Fibroblast of skin of left biceps (primary cell): ENCODE measurements around the gene HCFC1.
A peak's percentile ranks its signal among the peaks of the same experiment; 100 is the strongest.

ENCODE experiments used
- DNase-seq, 2 experiments: peaks; one replicate each; pipeline ENCODE4 v3.0.0-alpha.2; 2013; ENCODE audit warnings: low read depth in 2 of 2

Gene HCFC1

DNA sequence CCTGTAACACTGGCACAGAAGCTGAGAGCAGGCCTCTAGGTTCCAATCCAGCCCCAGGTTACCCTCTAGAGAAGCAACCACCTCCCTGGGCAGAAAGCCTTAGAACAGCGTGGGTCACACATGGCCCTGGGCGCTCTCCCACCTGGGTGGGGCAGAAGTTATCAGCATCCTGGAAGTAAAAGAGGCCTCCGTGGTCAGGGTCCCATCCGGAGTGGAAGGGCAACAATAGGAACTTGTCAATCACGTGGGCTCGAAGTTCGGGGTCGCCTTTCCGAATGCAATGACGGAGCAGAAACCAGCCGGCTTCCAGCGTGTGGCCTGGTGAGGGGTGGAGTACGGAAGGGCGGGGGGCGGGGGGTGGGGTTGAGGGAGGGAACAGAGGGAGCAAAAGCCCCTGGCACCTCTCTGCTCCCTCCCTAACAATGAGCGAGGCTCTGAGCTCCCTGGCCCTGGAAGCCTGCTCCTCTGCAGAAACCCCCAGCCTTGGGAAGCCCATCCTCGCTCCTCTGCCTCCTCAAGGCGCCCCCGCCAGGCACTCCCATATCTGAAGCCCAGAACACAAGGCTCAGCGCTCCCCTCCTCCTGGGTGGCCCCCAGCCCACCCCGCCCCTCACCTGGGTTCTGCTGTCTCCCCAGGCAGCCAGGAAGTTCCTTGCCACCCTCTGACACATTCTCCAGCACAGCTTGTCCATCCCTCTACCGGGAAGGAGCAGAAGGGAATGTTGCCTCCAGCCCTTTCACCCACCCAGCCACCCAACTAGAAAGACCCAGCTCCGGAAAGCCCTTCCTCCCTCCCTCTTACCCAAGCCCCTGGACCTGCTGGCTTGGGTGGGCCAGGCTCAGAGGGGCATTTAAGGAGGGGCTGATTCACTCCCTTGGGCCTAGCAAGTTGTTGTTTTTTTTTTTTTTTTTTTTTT is 30.0 kb downstream of the HCFC1 start:
- no peak for DNase-seq

DNA sequence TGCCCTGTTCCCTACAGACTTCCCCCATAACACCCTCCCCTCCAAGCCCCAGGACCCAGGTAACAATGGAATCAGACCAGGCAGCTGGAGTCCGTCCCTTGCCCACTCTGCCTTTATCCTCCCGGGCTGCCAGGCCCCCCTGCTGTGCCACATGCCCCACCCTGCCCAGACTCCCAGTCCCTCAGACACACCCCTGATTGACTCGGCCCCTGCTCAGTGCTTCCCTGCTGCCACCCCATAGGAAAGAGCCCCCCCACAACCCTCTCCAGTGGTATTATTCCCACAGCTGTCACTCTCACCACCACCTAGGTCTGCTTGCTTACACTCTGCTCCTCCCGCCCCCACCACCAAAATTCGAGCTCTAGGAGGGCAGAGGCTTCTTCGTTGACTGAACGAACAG is 32.0 kb downstream of the HCFC1 start:
- no peak for DNase-seq

- no peak for DNase-seq
These were observed 33.3 kb downstream of the HCFC1 start for GRCh38 chrX:153938226-153938786.

DNA sequence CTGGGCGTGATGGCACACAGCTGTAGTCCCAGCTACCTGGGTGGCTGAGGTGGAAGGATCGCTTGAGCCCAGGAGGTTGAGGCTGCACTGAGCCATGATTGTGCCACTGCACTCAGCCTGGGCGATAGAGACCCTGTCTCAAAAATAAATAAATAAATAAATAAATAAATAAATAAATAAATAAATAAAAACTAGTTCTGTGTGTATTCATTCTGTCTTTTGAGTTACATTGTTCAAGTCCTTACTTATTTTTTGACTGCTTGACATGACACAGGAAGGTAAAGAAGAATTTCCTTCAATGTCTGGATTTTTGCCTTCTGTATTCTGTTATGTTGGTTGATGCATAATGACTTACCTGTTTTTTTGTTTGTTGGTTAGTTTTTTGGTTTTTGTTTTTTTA is 34.6 kb downstream of the HCFC1 start:
- DNase-seq: no peak

- DNase-seq: no peak
These were observed 36.2 kb downstream of the HCFC1 start for GRCh38 chrX:153935326-153935851.

DNA sequence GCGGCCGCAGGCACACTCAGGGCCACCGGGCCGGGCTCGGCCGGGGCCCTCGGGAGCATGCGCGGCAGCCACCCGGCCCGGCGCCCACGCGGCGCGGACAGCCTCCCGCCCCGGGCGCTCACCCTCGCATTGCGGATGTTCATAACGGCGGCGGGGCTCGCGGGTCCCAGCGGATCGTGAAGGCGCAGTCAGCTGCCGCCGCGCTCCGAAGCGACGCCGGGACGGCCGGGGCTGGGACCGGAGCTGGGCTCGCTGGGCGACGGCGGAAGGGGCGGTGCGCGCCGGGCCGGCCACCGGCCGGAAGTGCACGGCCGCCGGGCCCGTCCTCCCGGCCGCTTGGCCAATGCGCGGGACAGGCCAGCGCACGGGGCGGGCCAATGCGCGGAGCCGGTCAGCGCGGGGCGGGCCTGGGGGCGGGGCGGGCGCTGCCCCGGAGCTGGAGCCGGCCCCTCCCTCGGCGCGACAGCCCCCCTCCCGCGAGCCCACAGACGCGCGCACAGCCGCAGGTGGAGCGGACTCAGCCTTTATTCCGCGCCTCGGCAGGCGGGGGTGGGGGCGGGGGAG is 36.8 kb downstream of the HCFC1 start, which contains the start of gene NAA10:
TSS of gene NAA10 (minus strand) at position 276 of the 564 bp plus-strand sequence. CDS start at position 143, 133 bp downstream.
- DNase-seq: peak in 1 of 2 experiments; percentile 27

DNA sequence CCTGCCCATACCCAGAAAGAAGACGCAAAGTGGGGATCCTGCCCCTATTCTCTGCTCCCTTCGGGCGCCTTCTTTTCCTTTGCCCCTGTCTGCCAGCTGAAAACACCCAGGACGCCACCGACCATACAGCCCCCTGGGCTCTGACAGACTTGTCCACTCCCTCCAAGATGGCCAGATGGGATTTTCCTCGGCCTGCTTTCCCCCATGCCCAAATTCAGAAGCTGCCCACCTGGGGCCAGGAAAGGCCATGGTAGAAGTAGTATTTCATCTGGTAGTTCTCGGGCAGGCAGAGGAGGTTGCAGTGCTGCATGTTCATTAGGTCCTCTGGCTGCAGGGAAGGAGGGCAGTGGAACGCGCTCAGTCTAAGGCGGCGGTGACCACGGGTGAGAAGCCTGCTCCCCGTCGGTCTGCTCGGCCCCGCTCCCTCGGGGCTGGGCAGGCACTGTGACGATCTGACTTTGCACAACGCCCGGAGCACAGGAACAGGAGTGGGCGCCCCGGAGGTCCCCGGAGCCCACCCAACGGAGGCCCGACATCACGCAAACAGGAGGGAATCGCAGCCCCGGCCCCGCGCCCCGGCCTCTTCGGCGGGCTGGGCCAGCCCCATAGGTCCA is 37.4 kb downstream of the HCFC1 start:
- DNase-seq: no peak

- no peak for DNase-seq
These were observed 37.9 kb downstream of the HCFC1 start for GRCh38 chrX:153933748-153934147.

DNA sequence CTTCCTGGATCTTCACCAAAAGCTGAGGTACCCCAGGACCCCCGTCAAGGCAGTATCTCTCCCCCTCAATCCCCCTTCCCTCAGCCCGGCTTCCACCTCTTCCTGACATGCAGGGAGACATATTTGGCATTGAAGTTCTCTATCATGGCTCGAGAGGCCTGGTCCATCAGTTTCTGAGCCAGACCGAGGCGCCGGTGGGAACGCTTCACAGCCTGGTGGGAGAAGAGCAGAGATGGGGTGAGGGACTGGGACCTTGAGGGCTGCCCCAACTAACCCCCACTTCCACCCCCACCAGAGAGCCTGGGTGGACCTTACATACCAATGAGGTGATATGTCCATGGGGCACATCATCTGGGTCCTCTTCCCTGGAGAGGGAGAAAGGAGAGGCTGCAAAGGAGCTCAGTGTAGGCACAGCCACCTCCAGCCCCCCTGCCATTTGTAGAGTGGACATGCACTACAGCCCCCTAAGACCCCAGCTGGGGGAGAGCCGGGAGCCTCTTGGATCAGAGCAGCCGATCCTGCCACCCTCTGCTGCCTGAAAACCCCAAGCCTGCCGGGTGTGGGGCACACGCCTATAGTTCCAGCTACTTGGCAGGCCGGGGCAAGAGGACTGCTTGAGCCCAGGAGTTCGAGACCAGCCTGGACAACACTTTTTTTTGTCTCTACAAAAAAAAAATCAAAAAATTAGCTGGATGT is 39.2 kb downstream of the HCFC1 start:
- no peak for DNase-seq

GRCh38 chrX:153931748-153932147 is 39.9 kb downstream of the HCFC1 start:
- DNase-seq: no peak

DNA sequence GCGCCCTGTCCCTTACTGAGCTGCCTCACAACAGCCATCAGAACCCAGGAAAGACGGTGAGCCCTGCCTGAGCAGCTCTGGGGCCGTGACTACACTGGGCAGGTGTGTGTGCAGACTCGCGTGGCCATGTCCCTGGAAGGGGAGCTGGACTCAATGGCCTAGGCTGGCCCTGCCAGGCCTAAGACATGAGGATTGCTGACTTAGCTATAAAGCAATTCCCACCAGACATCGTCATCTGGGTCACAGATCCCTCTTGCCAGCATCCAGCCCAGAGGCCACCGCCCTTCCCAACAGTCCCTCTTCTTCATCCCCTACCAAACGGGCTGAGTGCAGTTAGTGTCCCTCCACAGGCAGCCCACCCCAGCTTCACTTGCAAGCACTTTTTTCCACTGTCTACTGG is 40.5 kb downstream of the HCFC1 start:
- no peak for DNase-seq

DNA sequence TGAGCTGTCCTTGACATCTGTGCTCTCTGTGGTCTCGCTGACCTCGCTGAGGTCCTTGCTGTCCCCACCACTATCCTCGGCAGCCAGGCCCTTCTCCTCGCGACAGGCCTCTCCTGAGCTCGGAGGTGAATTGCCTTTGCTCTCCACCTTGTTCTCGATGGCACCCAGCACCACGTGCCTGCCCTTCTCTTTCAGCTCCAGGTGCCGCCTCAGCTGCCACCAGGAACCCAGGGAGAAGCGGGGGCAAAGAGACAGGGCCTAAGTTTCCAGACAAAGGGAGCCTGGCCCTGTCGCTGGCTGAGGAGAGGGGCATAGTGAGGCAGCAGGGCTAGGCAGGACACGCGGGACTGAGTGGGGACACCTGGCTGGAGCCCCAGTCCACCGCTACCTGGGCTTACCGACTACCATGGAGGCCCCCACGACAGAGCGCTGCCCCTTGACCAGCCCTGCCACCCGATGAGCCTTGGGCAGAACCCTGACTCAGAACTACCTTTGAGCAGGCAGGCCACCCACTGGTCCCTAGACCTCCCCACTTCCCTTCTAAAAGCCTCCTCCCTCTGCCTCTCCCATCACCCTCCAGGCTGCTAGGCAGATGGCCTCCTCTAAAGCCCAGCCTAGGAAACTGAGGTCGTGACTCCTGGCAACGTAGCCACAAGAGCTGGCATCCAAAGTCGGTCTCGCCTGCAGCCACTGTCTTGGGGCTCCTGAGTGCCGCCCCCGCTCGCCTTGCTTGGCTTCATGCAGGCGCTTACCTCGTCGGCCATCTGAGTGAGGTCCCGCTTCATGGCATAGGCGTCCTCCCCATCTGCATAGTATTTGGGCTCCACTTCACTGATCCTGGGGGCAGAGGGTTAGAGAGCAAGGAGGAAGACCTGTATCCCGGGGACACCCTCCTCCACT is 41.4 kb downstream of the HCFC1 start:
- DNase-seq: no peak

DNA sequence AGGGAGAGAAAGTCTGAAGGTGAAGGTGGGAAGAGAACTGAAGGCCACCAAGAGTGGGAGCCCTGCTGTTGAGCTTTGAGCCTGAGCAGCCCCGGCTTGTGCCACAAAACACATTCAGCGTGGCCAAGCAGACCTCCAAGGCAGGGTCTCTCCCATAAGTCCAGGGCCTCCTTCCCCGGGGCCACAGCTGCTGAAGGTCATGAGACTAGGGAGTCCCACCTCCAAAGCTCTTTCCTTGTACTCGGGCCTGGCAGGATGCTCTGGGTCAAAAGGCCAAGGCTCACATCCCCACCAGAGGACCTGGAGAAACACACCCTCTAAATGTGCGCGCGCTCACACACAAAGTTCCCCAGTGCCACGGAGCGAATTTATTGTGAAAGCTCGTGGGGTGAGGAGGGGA is 42.0 kb downstream of the HCFC1 start:
- DNase-seq: no peak

- no peak for DNase-seq
These were observed 42.8 kb downstream of the HCFC1 start for GRCh38 chrX:153928846-153929245.

GRCh38 chrX:153927922-153928760 is 43.5 kb downstream of the HCFC1 start:
- peak; percentile 92 for DNase-seq

GRCh38 chrX:153927672-153927921 is 44.0 kb downstream of the HCFC1 start:
- DNase-seq: no peak

GRCh38 chrX:153926858-153927671 is 44.6 kb downstream of the HCFC1 start:
- DNase-seq: no peak

DNA sequence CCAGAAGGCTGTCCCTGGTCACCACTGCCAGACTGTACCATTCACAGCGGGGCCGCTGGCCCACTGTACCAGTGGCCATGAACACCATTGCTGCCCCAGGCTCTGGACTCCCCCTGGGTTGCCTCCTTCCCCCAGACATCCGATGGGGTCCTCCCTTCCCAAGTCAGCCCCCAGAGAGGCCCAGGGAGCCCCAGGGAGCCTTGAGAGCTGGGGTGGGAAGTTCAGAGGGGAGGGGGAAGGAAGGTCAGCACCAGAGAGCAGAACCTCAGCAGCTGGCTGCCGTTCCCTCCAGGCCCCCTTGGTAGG is 45.1 kb downstream of the HCFC1 start:
- DNase-seq: no peak
